IPS DF 4.7 (cell line): ENCODE data around the gene NEIL1.

Source experiments
- DNase-seq: peaks from one replicate; pipeline ENCODE4 v3.0.0-alpha.2; 2013; ENCODE audit warnings: low spot score; ENCODE audit errors: extremely low read depth

NEIL1 gene

GRCh38 chr15:75356517-75356916 is 9.7 kb downstream of the NEIL1 start:
- DNase-seq = no peak

GRCh38 chr15:75357976-75358673 is 11.3 kb downstream of the NEIL1 start:
- DNase-seq = no peak

DNA sequence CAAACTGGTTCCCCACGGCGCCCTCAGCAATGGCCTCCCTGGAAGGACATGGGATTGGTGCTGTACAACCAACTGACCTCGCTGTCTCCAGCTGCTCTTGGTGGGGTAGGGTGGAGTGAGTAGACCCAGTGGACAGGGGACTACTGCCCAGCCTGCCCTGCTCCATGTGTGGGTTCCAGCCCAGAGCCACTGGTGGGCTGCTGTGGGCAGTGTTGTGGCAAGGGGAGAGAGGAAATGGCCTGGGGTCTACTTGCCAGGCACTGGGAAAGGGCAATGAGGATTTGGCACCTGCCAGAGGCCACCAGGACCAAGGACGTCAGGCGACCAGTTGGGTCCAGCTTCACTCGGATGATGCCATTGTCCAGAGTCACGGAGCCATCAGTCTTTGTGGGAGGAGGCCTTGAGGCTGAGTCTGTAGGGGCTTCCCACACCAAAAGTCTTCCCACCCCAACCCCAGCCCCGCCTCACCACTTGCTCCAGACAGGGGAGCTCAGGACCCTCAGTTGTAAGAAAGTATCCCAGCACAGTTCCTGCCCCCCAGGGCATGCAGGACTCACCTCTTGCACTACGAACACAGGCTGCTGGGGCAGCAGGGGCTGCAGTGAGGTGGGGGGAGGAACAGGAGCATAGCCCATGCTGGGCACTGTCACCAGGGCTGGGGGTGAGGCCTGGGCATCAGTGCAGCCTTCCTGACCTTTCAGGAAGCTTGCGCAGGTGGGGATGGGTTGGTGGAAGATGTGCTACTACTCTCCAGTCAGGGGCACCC is 12.1 kb downstream of the NEIL1 start:
- DNase-seq = no peak

DNA sequence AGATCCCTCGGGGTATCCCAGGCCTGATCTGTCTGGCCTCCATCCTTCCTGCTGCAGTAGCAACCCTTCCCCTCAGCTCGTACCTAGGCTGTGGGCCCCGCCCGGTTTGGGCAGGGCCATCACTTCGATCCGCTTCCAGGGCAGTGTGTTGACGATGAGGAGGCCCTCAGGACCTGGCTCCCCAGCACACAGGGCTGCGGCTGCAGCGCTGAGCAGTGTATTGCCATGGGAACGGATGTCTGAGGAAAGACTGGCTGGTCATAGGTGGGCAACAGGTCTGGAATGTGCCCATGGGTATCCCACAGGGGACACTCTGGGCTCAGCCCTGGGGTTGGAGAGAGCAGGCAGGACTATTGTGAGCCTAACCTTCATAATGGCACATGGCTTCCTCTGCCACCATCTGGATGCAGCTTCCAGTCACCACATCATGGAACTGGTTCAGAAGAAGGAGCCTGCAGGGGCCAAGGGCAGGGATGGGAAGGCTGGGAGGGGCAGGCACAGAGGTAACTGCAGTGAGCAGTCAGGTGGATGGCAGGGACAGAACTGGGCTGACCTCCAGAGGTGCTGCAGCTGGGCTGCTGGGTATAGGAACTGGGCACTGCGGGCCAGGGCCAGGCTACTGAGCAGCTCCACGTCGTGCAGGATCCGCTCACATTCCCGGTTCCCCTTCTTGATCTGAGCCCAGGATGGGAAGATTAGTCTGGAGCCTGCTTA is 12.9 kb downstream of the NEIL1 start:
- DNase-seq = no peak

GRCh38 chr15:75360391-75360790 is 13.6 kb downstream of the NEIL1 start:
- DNase-seq = no peak

DNA sequence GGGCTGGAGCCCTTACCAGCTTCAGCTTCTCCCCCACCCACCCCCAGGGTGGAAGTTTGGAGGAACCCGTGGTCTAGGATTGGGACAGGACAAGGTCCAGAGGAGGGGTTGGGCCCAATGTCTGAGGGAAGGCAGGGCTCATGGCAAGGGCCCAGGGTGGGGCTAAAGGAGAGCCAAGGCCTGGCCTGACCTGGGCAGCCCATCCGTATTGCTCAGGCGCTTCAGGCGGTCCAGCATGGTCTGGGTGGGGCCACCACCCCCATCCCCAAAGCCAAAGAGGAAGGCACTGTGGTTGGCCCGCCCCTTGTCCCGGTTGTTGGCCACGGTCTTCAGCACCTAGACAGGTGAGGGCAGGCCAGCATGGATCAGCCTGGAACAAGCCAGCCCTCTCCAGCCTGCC is 14.0 kb downstream of the NEIL1 start:
- no peak for DNase-seq

DNA sequence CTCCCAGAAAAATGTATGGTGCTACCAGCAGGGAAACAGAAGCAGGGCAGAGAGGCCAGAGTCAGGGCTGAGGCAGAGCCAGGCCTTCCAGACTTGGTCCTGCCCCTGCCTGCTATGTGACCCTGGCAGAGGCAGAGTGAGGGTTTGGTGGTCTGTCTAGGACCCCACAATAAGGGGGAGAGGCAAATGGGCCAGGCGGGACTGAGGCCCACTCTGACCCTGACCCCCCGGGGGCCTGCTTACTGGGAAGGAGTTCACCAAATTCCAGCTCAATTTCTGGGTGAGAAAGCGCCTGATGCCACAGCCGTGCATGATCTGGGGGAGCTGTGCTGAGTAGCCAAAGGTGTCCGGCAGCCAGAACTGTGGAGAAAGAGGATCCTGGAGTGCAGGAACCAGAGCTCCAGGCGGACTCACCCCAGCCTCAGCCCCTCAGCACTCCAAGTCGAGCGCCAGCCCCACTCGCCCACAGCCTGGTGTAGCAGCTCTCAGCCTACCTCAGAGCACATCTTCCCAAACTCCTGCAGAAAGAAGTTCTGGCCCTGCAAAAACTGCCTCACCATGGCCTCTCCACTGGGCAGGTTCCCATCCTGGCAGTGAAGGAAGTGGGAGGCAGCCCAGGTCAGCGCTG is 14.6 kb downstream of the NEIL1 start:
- no peak for DNase-seq

DNA sequence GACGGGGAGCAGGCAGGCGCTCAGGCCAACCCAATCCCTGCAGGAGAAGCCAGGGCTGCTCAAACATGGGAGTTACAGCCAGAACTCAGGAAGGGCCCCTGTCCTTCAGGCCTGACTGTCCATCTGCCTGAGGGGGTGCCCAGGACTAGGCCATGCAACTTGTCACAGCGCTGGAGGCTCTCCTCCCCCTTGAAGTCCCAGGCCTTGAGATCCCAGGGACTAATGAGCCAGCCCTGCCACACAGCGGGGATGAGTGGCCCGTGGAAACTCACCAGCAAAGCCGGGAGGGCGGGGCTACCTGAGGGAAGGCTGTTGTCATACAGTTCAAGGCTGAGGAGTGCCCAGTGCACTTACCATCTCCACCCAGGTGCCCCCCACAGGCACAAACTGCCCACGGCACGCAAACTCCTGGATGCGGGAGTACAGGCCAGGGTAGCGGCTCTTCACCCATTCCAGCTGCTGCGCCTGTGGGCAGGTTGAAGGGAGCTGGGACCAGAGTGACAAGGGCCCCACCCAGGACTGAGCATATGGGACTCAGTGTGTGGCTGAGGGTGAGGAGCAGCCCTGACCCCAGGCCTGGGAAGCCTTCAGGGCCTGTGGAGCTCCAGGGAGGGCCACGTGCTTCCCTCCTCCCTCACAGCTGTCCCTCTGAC is 15.3 kb downstream of the NEIL1 start:
- DNase-seq = no peak

DNA sequence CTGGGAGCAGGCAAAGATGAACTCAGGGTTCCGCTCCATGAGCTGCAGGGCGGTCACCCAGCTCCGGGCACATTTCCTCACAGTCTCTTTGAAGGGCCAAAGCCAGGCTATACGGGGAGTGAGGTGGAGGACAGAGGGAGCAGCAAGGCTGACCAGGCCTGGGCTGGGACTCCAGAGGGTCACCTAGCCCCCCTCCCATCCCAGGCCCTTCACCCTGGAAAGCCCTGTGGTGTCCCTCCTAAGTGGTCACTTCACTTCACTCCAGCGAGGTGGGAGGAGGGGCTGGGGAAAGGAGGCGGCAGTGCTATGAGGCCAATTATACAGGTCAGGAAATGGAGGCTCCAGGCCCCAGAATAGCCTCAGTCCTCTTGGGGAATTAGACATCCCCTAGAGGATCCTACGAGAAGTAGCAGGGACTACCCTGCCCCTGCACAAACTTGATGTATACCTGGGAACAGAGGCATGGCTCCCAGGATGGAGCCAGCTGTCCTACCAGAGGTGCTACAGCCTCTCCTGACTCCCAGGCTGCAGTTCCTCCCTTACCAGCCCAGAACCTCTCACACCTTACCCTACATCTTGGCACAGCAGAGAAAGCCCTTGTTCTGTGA is 15.9 kb downstream of the NEIL1 start:
- DNase-seq = no peak

GRCh38 chr15:75363786-75364185 is 16.9 kb downstream of the NEIL1 start:
- no peak for DNase-seq

- DNase-seq = no peak
Observed at GRCh38 chr15:75364881-75365280, 18.0 kb downstream of the NEIL1 start.

- no peak for DNase-seq
Observed at GRCh38 chr15:75366163-75366562, 19.3 kb downstream of the NEIL1 start.

GRCh38 chr15:75367006-75367405 is 20.2 kb downstream of the NEIL1 start:
- DNase-seq = no peak

DNA sequence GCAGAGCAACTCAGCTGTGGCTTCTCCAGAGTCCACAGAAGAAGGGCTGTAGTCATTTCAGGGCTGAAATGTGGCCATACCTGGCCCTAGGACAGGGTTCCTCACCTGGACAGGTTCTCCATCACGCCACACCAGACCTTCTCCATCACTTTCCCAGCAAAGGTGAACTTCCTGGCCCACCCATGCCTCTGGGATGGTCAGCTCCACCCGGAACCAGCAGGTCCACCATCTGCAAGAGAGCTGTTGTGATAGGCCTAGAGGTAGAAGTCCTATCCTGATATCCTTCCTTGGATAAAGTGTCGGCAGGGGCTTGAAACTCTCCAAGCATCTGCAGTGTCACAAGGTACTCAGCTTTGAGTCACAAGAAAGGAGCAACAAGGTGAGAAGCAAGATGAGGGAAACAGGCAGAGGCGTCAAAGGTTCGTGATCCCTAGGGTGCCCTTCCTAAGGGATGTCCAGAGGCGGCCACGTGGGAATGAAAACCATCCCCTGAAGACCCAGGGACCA is 20.6 kb downstream of the NEIL1 start:
- DNase-seq = no peak

DNA sequence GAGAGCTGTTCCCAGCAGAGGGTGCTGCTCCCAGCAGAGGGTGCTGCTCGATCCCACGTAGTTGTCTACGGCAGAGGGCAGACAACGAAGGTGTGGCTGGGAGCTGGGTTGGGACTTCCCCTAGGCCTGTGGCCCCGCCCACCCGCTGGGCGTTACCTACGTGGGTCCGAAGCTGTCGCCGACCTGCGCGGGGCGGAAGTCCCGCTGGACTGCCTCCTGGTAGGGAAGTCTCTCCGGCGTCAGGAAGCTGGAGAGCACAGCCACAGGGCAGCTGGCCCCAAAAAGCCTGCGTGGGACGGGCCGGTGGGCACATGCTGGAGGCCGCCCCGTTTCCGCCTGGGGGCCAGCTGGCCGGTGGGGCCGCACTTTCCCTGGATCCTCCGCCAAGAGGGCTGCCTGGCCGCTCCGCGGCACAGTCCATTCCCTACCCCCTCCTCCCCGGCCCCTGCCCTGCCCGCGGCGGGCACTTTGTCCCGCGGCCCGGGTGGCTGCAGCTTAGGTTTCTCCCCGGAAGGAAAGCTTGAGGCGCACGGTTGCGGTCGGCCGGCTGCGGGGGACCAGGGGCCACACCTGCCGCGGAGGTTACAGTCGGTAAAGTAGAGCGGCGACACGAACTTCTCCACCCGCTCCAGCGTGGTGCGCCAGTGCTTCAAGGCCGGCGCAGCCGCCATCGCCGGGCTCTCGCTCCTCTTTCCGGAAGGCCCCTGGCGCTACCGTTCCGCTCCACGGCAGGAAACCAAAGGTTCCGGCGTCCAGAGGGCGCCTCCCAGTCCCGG is 21.3 kb downstream of the NEIL1 start, which contains the start of gene MAN2C1:
TSS of gene MAN2C1 (minus strand) at position 695 of the 776 bp plus-strand sequence. CDS start at position 671, 24 bp downstream.
- peak; percentile 89 for DNase-seq

DNA sequence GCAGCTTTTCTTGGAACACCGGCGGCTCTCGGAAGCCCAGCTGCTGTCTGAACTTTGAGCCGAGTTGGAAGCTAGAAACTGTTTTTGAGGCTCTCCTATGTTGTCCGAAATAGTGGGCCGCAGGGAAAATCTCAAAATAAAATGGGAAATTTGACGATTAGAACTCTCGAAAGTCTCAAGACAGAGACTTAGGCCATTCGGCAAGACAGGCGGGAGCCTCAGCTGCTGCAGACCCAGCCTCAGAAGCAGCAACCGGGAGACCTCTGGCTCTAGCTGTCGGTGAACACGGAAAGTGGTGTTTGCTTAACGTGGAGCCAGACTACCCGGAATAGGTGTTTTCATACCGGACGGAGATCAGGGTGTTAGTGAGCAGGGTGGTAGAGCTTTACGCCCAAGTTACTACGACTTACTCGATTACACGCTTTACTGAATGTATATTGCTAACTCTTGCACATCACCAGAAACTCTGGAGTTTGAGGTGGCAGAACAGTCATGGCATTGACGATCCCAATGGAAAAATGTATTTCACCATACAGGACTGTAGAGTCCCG is 21.9 kb downstream of the NEIL1 start:
- DNase-seq = no peak

- DNase-seq = no peak
Observed at GRCh38 chr15:75369897-75370581, 23.2 kb downstream of the NEIL1 start.

DNA sequence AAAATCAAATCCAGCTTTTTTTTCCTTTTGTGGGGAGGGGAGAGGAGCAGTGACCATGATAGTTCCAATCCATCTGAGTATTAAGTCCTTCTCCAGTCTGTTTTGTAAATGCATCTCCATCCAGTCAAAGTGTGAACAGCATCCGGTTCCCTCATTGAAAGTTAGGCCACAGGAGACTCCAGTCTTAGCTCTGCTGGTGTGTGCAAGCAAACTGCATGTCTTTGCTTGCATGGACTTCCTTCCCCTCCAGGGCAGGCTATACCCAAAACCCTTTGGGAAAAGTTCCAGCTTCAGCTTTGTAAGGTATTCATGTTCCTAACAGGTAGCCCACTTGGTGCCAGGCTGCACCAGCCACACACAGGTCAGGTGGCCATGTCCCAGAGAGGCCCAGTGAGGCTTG is 24.6 kb downstream of the NEIL1 start:
- DNase-seq = no peak
